ENCODE measurements around the gene PRSS27.

DNA sequence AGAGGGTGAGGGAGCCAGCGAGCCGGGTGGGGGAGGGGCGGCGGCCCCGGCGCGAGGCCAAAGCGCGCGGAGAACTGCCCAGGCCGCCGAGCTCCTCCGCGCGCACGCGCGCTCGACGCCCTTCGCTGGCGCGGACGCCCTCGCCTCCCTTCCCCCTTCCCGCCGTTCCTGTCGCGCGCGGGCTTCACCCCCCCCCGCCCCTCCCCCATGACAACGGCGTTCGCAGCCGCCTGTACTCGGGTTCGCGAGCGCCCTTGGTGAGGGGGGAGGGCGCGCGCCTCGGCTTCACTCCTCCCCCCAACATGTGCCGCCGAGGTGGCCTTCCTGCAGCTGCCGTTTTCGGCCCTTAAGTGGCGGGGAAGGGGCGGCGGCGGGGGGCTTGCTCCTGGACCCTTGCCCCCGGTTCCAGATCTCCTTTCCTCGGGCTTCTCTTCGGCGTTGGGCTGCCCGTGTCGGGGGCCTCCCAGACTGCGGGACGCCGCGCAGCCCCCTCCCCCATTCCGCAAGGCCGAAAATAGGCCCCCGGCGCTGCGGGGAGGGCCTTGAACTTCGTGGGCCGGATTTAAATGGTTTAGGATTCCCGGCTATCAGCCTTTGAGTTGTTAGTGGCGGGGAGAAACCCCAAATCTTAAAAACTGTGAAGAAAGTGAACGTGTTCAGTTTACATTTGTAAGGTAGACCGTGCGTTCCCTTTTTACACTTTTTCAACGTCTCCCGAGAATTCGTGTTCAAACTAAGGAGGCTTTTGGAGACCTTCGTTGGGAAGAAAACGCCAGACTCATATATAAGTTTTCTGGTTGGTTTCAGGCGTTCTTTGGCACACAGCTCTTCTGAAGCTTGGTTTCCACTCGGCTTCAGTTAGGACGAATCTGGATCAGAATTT, 33.1 kb upstream of the PRSS27 start:
- TF ChIP-seq POLR2A (IDR thresholded peaks at IDR 0.05; ENCODE audit: low read length) (no peak), GATA1 (IDR thresholded peaks at IDR 0.05; ENCODE audit: low read depth, low read length) (no peak)
